ENCODE results near the gene MSMB.

MSMB gene

DNA sequence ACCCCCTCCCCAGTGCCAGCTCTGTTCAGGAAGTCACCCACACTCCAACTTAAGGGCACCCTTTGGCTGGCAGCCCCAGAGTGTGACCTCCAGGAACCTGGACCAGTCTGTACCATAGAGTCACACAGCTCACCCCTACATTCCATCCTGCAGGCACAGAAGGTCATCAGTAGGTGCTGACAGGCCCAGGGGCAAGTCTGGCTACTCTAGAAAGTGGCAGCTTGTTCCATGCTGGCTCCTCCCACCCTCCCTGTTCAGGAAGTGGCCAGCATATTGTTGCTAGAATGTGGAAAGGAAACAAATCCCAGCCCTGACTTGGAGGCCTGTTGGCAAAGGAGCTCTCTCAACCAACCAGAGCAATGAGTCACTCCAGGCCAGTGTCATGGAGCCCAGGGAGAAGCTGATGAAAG lies 12.5 kb downstream of the MSMB start:
- no peak for DNase-seq (ENCODE audit: low spot score)

DNA sequence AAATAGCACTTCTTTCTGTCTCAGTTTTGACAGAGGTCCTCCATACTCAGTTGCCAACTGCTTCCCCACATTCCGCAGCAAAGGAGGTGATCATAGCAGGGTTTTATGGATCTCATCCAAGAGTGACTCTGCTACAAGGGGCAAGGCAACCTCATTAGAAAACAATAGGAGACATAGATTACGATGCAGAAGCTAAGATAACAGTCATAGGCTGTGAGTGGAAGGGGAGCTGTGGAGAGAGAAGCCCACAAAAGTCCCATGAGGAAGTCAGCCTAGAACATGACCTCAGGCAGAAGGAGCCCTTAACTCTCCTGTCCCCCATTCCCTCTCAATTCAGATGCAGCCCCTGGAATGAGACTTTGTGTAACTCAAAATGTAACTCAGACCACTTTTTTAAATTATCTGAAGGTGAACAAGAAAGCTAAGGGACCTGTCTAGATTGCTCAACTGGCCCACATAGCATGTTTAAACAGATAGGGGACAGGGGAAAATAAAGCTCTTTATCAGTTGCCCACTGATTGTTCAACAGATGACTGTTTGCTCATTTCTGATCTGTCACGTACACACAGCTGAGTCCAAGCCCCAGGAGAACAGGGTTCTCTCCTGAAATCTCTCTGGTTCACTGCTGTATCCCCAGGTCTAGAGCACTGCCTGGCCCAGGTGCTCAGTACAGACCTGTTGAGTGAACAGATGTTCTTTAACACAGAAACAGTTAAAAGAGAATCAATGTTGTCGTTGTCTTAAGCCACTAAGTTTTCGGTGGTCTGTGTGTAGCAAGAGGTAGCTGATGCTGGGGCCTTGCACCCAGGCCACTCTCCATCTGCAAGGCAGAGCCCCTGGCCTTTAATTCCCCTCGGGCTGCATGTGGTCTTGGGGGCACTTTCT lies 14.2 kb downstream of the MSMB start:
- DNase-seq (ENCODE audit: low spot score), result no peak

DNA sequence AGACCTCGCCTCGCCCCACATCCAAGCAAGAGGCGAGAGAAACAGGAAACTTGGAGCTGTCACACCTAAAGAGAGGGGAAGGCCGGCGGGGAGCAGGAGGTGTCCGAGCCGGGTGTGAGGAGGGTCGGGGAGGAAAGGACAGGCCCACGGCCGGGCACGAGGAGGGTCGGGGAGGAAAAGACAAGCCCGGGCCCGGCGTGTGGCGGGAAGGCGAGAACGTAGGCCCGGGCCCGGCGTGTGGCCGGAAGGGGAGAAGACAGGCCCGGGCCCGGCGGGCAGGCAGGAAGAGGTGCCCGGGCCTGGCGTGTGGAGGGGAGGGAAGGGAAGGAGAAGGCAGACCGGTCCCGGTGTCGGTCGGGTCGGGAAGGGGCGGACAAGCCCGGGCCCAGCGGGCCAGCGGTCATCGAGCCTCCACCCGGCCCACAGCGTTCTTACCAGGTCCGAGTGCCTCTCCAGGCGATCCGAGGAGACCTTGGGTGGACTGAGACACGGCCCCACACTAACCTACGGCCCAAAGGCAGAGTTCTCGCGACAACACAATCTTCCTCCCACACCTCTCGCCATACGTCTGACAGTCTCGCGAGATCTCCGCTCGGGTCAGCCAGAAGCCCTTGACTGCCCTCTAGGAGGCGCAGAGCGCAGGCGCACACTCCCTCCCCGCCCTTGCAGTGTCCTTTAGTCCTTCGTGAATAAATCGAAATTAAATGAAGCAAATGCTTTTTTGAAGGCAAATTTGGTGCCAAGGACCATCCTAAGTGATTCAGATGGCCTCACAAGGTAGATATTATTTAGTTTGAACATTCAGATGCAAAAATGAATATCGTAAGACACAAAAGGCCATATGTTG lies 15.8 kb downstream of the MSMB start, which contains the start of gene NCOA4:
TSS of gene NCOA4 (minus strand) at position 533 of the 847 bp plus-strand sequence. CDS start 13,943 bp downstream, outside the sequence.
- peak; percentile 99 for DNase-seq (ENCODE audit: low spot score)

DNA sequence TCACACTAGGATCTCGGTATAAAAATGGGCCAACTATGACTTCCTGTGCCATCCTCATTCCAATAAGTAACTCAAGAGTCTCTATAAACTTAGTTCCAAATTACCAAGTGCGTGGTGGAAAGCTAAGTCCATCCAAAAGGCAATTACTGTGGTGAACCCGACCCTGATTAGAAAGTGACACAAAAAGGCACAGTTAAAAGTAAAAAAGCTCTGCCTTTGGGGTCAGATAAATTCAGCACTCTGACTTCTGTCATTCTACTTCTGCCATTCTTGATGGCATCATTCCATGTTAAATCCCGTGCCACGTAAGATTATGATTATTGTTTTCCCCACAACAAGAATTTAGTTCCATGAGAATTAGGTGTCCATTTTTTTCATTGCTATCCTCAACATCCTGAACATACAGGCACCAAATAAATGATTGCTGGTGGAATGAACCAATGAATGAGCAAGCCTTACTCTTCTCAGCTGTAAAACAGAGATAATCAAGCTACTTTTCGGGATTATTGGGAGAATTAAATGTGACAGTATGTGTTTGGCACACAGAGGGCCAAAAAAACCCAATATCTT lies 16.5 kb downstream of the MSMB start:
- DNase-seq (ENCODE audit: low spot score), result peak; percentile 69

DNA sequence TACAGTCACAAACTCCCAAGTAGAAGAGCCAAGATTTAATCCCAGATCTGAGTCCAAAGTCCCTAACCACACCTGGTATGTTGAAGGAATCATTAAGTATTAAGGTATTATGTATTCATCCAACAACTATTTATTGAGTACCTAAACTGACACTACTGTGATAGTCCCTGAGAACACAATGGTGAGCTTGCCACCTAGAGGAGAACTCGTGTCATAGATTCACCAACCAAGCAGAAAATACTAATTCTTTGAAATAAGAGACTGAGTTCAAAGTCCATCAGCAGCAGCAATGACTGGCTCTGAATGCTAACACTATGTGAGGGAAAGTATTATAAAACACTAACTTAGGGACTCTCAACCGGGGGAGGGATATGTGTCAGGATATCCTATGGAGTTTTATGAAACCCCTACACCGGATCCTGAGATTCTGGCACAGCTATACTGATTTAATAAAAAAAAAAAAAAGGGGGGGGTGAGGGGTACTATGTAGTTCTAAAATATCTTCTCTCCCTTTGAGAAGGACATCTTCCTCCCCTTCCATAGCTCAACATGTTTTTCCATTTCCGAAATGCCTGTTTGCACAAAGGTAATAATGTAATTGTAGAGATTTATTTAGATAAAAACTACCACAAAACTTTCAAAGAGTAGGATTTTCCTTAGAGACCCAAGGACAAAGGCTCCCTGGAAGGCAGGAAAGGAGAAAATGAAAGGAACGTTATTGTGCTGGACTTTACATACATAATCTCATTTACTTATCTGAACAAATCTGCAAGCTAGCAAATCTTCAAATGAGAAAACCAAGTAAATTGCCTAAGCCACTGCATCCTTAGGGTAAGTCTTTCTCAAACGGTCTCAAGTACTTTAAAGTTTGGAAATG lies 17.2 kb downstream of the MSMB start:
- peak; percentile 87 for DNase-seq (ENCODE audit: low spot score)

DNA sequence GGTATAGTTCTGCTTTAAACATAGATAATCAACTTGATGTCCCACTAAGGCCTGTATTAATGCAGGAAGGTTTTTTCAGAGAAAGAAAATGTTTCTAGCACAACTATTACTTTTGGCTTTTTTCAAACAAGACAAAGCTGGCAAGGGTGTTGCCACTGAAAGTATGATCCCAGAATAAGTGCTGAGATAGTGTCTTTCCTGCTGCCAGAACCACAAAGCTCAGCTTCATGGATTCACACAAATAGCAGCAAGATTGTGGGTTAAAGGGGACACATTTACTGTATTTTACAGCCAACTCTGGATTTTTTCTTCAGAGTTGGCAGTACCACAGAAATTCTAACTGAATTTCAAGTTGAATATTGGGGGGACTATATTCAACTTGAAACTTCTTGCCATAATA lies 20.0 kb downstream of the MSMB start:
- peak; percentile 35 for DNase-seq (ENCODE audit: low spot score)

- peak; percentile 61 for DNase-seq (ENCODE audit: low spot score)
These were observed 20.7 kb downstream of the MSMB start for GRCh38 chr10:46025406-46025805.

DNA sequence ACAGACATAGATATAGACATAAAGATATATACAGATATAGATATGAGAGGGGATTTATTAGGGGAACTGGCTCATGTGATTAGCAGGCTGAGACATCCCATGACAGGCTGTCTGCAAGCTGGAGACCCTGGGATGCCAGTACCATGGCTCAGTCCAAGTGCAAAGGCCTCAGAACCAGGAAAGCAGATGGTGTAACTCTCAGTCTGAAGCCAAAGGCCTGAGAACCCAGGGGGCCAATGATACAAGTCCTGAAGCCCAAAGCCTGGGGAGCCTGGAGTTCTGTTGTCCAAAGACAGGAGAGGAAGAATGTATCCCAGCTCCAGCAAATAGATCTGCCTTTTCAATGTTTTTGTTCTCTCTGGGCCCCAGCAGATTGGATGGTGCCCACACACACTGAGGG lies 21.1 kb downstream of the MSMB start:
- DNase-seq (ENCODE audit: low spot score), result no peak

- peak; percentile 97 for DNase-seq (ENCODE audit: low spot score)
These were observed 22.9 kb downstream of the MSMB start for GRCh38 chr10:46022978-46023702.

GRCh38 chr10:46020344-46020657 lies 25.8 kb downstream of the MSMB start:
- peak; percentile 68 for DNase-seq (ENCODE audit: low spot score)

DNA sequence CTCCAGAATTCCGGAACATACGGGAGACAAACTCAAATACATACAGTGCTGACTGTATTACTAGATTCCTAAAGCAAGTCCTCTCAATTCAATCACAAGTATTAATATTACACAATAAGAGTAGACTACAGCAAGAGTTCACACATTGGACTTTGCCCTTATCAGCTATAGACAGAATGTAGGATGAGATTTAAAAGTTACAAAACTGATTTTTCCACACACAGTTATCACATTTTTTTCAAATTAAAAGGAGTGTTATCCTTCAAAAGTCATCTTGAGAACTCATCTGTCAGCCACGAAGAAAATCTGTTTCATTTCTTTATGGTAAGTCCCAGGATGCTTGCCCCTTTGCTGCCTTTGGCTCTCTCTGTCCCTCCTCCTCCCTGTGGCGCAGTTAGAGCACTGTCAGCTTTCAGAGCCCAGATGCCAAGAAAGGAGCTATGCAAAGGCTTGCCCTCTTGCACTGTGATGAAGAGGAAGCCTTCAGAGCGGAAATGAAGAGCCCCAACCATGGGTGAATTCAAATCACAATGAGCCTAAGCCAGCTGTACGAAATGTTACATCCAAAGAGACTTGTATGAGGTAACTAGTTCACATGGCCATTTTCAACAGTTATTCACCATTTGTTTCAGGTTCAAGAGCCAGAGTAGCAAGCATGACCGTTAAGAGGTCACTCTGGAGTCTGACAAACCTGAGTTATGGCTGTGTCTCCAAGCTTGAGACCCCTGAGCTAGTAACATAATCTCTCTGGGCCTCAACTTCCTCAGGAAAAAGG lies 26.3 kb downstream of the MSMB start:
- peak; percentile 84 for DNase-seq (ENCODE audit: low spot score)

DNA sequence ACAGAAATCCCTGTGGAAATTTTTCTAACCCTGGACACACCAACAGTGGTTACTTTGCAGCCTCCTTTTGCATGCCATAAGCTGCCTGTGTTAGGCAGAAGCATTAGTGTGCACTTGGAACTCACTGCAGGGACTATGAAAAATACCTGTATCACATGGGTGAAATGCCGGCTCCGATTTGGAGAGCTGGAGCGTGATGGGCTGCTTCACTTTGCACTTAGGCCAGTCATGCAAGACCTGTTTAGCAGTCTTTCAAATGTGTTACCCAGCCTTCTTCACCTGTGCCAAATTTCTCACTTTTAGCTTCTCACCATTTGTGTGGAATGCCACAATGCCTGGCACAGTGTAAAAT lies 26.9 kb downstream of the MSMB start:
- DNase-seq (ENCODE audit: low spot score), result peak; percentile 64

DNA sequence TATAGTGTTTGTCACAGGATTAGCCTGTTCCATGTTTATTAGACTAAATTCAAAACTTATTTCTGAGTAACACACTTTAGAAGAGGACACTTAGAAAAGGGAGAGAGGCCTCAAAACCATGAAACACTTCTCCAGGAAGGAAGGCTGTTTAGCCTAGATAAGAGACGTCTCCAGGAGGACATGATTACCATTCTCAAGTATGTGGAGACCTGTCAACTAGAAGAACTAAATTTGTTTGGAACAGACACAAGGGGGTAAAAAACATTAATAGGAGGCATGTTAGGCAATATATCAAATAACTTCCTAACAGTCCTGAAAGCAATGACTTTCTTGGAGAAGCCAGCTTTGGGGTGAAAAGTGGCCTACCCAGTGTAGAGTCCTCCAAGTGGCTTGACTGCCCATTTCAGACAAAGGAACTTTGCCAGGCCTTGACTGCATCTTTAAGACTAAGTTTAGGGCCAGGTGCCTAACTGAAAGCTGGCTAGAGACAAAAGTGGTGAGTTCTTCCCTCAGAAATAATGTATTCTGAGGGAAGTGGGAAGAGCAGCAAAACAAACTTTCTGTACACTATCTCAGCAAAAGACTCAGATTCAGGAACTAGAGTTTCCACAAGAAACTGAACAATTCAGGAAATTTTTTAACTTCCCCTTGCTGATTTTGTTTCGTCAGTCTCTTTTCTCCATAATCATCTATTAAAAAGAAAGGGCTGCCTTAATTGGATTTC lies 27.5 kb downstream of the MSMB start:
- peak; percentile 83 for DNase-seq (ENCODE audit: low spot score)

- no peak for DNase-seq (ENCODE audit: low spot score)
These were observed 28.3 kb downstream of the MSMB start for GRCh38 chr10:46017733-46018132.

DNA sequence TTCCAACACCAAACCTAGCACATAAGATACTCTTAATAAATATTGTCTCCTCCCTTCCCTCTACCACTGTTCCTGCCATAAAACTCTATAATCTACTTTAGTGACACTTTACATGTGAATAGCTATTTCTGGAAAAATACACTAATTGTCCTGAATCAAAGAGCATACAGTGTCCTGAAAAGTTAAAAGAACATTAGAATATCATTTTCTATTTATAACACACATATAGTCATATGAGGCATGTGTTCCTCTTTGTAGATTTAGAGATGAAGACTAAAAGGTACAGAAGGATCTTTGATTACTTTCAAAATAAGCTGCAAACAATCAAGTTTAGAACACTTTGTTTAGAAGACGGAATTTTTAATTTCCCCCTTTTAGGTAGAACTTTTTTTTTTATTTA lies 29.3 kb downstream of the MSMB start:
- peak; percentile 35 for DNase-seq (ENCODE audit: low spot score)

DNA sequence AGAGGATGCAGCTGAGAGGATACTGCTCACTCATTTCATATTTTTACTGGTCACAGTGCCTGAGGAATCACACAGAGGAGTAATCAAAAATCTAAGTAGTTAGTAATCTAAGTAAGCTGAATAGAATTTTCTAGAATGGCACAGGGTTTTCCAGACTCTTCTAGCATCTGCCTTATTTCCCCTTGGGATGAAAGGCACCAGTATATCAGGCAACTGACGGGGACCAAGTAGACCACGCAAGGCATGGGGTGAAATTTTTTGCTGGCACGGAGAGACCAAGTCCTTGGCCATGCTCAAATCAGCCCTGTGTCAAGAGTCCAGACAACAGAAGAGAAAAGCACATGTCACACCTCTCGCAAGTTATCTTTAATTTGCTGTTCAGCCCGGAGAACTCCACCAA lies 29.9 kb downstream of the MSMB start:
- DNase-seq (ENCODE audit: low spot score), result peak; percentile 52

GRCh38 chr10:46014683-46015405 lies 31.2 kb downstream of the MSMB start:
- peak; percentile 48 for DNase-seq (ENCODE audit: low spot score)

DNA sequence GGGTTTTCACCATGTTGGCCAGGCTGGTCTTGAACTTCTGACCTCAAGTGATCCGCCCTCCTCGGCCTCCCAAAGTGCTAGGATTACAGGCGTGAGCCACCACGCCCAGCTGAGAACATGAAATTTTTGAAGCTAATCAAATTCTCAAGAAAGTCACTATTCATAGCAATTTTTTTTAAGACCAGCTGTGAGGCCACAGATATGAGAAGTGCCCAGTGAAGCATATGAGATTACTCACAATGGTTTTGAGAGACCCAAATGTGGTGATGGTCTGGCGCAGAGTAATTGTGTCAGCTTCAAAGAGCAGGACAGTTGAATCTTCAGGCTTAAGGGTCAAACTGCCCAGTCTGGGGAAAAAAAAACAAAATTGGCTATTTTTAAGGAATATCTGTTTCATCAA lies 31.9 kb downstream of the MSMB start:
- DNase-seq (ENCODE audit: low spot score), result peak; percentile 59

- DNase-seq (ENCODE audit: low spot score), result peak; percentile 15
These were observed 33.3 kb downstream of the MSMB start for GRCh38 chr10:46012746-46013145.

All from hematopoietic multipotent progenitor cell treated with erythropoietin and hydrocortisone succinate and interleukin-3 and kit ligand, for 17 days (in vitro differentiated cells).